GOT3 (cell line): ENCODE data around the gene ZBTB32.
"Not testable (repeated sequence)": the region's sequence is repeated elsewhere in the genome, so short reads cannot be mapped to it uniquely, and the experiment has no call there.

Source experiments
- DNase-seq: peaks from one replicate; lab custom pipeline; 2025; ENCODE audit warnings: mixed read lengths; lab: John Stamatoyannopoulos, UW

Gene ZBTB32

GRCh38 chr19:35720163-35720524, 15.8 kb downstream of the ZBTB32 start:
- no peak for DNase-seq

- DNase-seq: no peak
Measured at GRCh38 chr19:35720648-35721047, 16.3 kb downstream of the ZBTB32 start.

GRCh38 chr19:35721374-35721773, 17.0 kb downstream of the ZBTB32 start:
- DNase-seq: no peak

GRCh38 chr19:35722461-35722860, 18.1 kb downstream of the ZBTB32 start:
- DNase-seq: no peak

GRCh38 chr19:35722897-35723296, 18.5 kb downstream of the ZBTB32 start:
- no peak for DNase-seq

- no peak for DNase-seq
Measured at GRCh38 chr19:35723671-35724070, 19.3 kb downstream of the ZBTB32 start.

GRCh38 chr19:35724132-35724531, 19.8 kb downstream of the ZBTB32 start:
- not testable (repeated sequence) for DNase-seq

GRCh38 chr19:35724560-35724959, 20.2 kb downstream of the ZBTB32 start:
- DNase-seq: no peak

GRCh38 chr19:35725216-35725861, 21.0 kb downstream of the ZBTB32 start:
- no peak for DNase-seq

- no peak for DNase-seq
Measured at GRCh38 chr19:35727053-35727955, 22.9 kb downstream of the ZBTB32 start.

- no peak for DNase-seq
Measured at GRCh38 chr19:35727956-35728706, 23.8 kb downstream of the ZBTB32 start.

GRCh38 chr19:35729021-35729420, 24.7 kb downstream of the ZBTB32 start:
- DNase-seq: no peak

GRCh38 chr19:35729763-35730162, 25.4 kb downstream of the ZBTB32 start:
- no peak for DNase-seq

GRCh38 chr19:35730326-35730725, 26.0 kb downstream of the ZBTB32 start:
- no peak for DNase-seq

- no peak for DNase-seq
Measured at GRCh38 chr19:35731353-35731752, 27.0 kb downstream of the ZBTB32 start.

GRCh38 chr19:35731779-35732405, 27.5 kb downstream of the ZBTB32 start:
- no peak for DNase-seq

GRCh38 chr19:35732540-35733179, 28.3 kb downstream of the ZBTB32 start:
- DNase-seq: no peak

GRCh38 chr19:35733180-35734125, 29.1 kb downstream of the ZBTB32 start:
- DNase-seq: no peak

GRCh38 chr19:35734273-35734672, 29.9 kb downstream of the ZBTB32 start:
- DNase-seq: no peak

- no peak for DNase-seq
Measured at GRCh38 chr19:35734889-35735288, 30.5 kb downstream of the ZBTB32 start.
